ENCODE measurements around the gene CYB5B. TPM values are rescaled to one million over a fixed set of nuclear protein-coding genes. Genes with fewer than 3 reads are reported as not detected.

CYB5B gene
- total RNA-seq, 2 experiments from 2014 or later, result 83.0 to 184 TPM

GRCh38 chr16:69393898-69394849 lies 30.2 kb upstream of the CYB5B start:
- POLR2A ChIA-PET, result interaction anchor here (0.5 to 1.5 kb wide), 2 partner anchors 184 to 360 kb away, joined by 3 to 4 read pairs; partner anchors contain the start of gene NOB1
- no peaks in the 10 kb centered on the region for H3K79me2 ChIP-seq (ENCODE audit: insufficient read depth, low read depth, low read length)
- H3K4me3 ChIP-seq (ENCODE audit: low read depth, low read length, poor library complexity, severe bottlenecking), result no peak overlapping the region
- intact Hi-C loops (cut with micrococcal nuclease; ENCODE audit: unreplicated experiment), result no loop called here
- no TSS peak for BruUV-seq (replicated peaks)
- H3K36me3 ChIP-seq (ENCODE audit: insufficient read depth, low read length), result no peaks in the 10 kb centered on the region
- no peaks in the 10 kb centered on the region for H3K9me3 ChIP-seq (ENCODE audit: low read length)
- H3K27ac ChIP-seq (ENCODE audit: low read depth, low read length, poor library complexity, severe bottlenecking), result no peak overlapping the region
- no peak overlapping the region for H3K4me2 ChIP-seq (ENCODE audit: low read length)
- no peak for TF ChIP-seq EZH2phosphoT487 (IDR thresholded peaks at IDR 0.05; ENCODE audit: borderline replicate concordance, low read depth, low read length)
- TF ChIP-seq, protein P1, sequence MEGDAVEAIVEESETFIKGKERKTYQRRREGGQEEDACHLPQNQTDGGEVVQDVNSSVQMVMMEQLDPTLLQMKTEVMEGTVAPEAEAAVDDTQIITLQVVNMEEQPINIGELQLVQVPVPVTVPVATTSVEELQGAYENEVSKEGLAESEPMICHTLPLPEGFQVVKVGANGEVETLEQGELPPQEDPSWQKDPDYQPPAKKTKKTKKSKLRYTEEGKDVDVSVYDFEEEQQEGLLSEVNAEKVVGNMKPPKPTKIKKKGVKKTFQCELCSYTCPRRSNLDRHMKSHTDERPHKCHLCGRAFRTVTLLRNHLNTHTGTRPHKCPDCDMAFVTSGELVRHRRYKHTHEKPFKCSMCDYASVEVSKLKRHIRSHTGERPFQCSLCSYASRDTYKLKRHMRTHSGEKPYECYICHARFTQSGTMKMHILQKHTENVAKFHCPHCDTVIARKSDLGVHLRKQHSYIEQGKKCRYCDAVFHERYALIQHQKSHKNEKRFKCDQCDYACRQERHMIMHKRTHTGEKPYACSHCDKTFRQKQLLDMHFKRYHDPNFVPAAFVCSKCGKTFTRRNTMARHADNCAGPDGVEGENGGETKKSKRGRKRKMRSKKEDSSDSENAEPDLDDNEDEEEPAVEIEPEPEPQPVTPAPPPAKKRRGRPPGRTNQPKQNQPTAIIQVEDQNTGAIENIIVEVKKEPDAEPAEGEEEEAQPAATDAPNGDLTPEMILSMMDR (conservative IDR thresholded peaks at IDR 0.05; ENCODE audit: low read length), result no peak
- CTCF ChIA-PET (ENCODE audit: unreplicated experiment), result interaction anchor here (1.5 kb wide), 1 partner anchor 360 kb away, joined by 4 read pairs; the partner anchor contains the start of gene NOB1
- peaks cover 11% of the 10 kb centered on the region for H3K4me1 ChIP-seq (ENCODE audit: insufficient read depth, low read length, poor library complexity, severe bottlenecking)
- H3K9me2 ChIP-seq (ENCODE audit: insufficient read depth, low read length), result no peaks in the 10 kb centered on the region
- H4K20me1 ChIP-seq (ENCODE audit: insufficient read depth, low read length), result no peaks in the 10 kb centered on the region
- H2AFZ ChIP-seq (ENCODE audit: low read length), result no peak overlapping the region
- DNase-seq (ENCODE audit: low spot score), result no peak

GRCh38 chr16:69395859-69396186 lies 28.6 kb upstream of the CYB5B start:
- Histone ChIP-seq H2AFZ (ENCODE audit: low read length) (peak overlapping the region; percentile 92; the same call in 1 of the 2 replicates), H3K4me3 (ENCODE audit: low read depth, low read length, poor library complexity, severe bottlenecking) (no peak overlapping the region), H3K9me2 (ENCODE audit: insufficient read depth, low read length) (no peaks in the 10 kb centered on the region), H3K36me3 (ENCODE audit: insufficient read depth, low read length) (no peaks in the 10 kb centered on the region), H3K4me1 (ENCODE audit: insufficient read depth, low read length, poor library complexity, severe bottlenecking) (peaks cover 11% of the 10 kb centered on the region), H3K79me2 (ENCODE audit: insufficient read depth, low read depth, low read length) (no peaks in the 10 kb centered on the region), H3K27ac (ENCODE audit: low read depth, low read length, poor library complexity, severe bottlenecking) (no peak overlapping the region), H3K4me2 (ENCODE audit: low read length) (0 out of 2 replicates have a peak overlapping the region, but pooled peaks have one; percentile 36), H4K20me1 (ENCODE audit: insufficient read depth, low read length) (no peaks in the 10 kb centered on the region), H3K9me3 (ENCODE audit: low read length) (no peaks in the 10 kb centered on the region)
- CTCF ChIA-PET (ENCODE audit: unreplicated experiment), result interaction anchor here (1.5 kb wide), 1 partner anchor 359 kb away, joined by 5 read pairs; the partner anchor contains the start of gene NOB1
- POLR2A ChIA-PET, result interaction anchor here (0.7 to 1.5 kb wide), 5 partner anchors 9 to 359 kb away, joined by 3 to 8 read pairs (median 4); partner anchors contain the start of gene NOB1
- no peak for TF ChIP-seq EZH2phosphoT487 (IDR thresholded peaks at IDR 0.05; ENCODE audit: borderline replicate concordance, low read depth, low read length)
- TF ChIP-seq, protein P1 (conservative IDR thresholded peaks at IDR 0.05; ENCODE audit: low read length), result no peak
- intact Hi-C loops (cut with micrococcal nuclease; ENCODE audit: unreplicated experiment), result loop anchor here (2.0 to 5.0 kb wide), 3 partner anchors 311 to 536 kb away; partner anchors contain the start of gene NOB1
- no TSS peak for BruUV-seq (replicated peaks)
- no peak for DNase-seq (ENCODE audit: low spot score)

All from OCI-LY7 (cell line).